Left renal cortex interstitium (tissue), 4 donors: ENCODE results near the gene MPEG1. TPM values are rescaled to one million over a fixed set of nuclear protein-coding genes. Genes with fewer than 3 reads are reported as not detected.

Source experiments
- DNase-seq, 4 donors: peaks; one replicate each; pipeline ENCODE4 v3.0.0-alpha.2; 2013; ENCODE audit warnings: low read depth in 4 of 4, low spot score in 2 of 4, missing footprints in 1 of 4
- polyA plus RNA-seq, 4 donors: library from polyadenylated mRNA; unstranded; fragments of 120-200 nt; gene quantifications; one replicate each; pipeline ENCODE4 v1.2.1, GENCODE V29; 2013; ENCODE audit not compliant: insufficient read length in 4 of 4

MPEG1 gene
- polyA plus RNA-seq, 4 donors = 6.0 to 9.8 (median 8.1) TPM

DNA sequence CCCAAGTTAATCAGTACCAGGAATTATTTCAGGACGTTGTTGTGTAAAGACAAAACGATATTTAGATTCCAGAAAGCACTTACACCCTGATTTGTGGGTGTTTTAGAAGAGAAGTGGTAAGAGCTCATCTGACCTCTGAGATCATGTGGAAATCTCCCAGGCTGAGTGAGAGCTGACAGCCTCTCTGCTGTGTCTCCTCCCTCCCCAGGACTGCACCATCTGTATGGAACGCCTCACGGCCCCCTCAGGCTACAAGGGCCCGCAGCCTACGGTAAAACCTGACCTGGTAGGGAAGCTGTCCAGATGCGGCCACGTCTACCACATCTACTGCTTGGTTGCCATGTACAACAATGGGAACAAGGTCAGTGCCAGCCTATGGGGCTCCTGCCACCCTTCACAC is 20.8 kb downstream of the MPEG1 start:
- DNase-seq = no peak

DNA sequence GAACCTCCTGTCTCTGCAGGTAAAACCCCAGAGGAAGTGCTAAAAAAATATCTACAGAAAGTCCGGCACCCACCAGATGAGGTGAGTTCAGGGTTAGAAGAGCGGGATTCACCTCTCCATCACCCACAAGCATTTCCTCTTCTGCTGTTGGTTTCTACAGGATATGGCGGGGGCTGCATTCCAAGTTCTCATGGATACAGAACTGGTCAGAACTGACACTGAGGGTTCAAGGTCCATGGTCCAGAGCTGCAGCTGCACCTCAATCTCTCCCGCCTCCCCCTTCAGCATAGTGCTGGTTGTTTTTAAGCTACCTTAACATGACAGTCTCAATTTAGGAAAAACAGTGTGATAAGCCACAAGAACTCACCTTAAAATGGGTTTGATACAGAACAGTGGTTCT is 21.6 kb downstream of the MPEG1 start:
- no peak for DNase-seq

- no peak for DNase-seq
These were observed 22.7 kb downstream of the MPEG1 start for GRCh38 chr11:59189986-59190385.

- DNase-seq = no peak
These were observed 23.8 kb downstream of the MPEG1 start for GRCh38 chr11:59188954-59189353.

- DNase-seq = peak in 2 of 4 donors; percentile 54 to 68
These were observed 25.1 kb downstream of the MPEG1 start for GRCh38 chr11:59187587-59187986.

DNA sequence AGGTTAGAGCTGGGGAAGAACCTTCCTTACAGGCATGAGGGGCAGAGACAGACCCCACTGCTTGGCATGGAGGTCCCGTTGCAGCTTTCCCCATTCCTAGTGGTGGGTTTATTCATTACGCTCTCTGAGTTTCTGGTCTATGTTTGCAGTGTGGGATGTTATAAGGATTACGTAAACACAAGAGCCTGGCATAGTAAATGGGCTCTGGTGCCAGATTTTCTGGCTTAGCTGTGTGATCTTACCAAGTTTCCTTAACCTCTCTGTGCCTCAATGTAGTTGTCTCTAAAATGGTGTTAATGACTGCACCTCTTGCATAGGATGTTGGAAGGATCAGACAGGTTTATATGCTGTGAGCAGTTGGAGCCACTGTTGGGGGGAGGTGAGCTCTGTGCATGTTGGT is 25.7 kb downstream of the MPEG1 start:
- no peak for DNase-seq

DNA sequence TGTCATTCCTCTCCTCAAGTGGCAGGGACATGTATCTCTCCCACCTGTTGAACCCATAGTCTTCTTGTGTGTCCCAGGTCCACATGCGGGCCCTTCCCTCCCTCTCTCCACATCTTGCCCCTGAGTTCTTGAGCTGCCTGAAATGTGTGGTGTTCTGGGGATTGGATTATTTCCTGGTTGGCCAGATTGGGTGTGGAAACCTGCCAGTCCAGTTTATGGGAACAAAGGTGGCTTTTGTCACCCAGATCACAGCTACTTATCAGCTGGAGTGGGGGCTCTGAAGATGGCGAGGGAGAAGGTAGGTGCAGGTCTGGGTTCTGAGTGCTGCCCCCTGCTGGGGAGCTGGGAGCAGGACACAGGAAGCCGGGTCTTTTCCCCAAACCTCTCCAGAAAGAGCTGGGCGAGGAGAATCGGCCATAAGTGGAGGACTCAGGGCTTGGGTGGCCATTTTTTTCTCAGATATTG is 26.6 kb downstream of the MPEG1 start:
- no peak for DNase-seq

DNA sequence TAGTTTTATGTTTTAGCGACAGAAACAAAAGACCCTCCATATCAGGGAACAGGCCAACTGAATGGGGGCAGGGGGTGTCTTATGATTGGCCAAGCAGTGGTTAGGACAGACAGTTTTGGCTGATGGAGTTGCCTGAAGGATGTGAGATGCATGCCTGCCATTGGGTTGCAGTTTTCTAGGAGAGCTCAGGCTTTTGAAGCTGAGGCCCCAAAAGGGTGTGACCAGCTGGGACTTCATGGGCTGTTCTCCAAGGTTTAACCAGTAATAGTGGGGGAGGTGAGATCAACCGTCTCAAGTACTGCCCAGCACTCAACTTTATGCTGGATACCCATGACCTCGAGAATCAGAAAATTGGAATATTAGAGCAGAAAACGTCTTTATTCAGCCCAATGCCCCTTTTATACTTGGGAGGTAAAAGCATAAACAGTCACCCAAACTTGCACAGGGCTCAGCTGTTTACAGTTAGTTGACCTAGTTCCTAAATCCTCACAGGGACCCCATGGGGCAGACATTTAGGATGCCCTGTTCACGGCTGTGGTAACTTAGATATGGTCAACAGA is 27.3 kb downstream of the MPEG1 start:
- no peak for DNase-seq

- DNase-seq = no peak
These were observed 27.9 kb downstream of the MPEG1 start for GRCh38 chr11:59184691-59185339.

DNA sequence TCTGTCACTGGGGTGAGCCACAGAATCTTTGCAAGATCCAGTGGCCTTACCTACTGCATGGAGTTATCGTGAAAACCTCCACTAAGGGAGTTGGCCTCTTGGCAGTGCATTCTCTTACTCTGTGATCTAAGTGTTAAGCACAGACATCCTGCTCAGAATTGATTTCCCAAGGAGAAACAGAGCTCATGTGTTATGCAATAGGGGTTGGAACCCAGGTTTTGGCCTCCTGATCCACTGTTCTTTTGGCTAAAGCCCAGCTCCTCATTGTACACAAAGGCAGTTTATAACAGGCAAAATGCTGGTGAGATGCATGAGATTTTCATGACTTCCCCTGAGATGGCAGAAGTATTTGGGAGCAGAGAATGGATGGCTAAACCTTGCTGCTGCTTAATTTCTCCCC is 29.0 kb downstream of the MPEG1 start:
- DNase-seq = no peak

DNA sequence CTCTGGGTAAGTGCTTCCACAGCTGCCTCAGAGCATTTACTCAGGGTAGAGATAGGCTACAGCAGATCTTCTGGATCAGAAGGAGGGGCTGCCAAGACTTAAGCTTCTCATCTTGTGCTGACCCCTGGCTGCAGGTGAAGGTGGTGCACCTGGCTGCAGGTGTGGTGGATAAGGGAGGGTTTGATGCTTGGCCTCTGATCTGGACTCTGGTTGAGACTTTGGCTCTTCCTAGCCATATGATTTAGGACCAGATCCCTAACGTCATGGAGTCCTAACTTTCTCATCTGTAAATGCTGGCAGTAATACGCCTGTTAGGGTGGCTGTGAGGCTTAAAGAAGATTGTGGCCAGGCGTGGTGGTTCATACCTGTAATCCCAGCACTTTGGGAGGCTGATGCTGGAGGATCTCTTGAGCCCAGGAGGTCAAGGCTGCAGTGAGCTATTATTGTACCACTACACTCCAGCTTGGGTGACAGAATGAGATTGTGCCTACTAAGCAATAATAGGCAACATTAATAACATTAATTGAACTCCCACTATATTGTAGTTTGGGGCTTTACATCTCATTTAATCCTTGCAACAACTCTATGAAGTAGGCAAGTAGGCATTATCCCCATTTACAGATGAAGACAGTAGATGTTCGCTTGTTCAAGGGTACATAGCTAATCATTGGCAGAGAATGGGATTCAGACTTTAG is 30.1 kb downstream of the MPEG1 start:
- DNase-seq = no peak

GRCh38 chr11:59181746-59182456 is 30.8 kb downstream of the MPEG1 start:
- DNase-seq = no peak

DNA sequence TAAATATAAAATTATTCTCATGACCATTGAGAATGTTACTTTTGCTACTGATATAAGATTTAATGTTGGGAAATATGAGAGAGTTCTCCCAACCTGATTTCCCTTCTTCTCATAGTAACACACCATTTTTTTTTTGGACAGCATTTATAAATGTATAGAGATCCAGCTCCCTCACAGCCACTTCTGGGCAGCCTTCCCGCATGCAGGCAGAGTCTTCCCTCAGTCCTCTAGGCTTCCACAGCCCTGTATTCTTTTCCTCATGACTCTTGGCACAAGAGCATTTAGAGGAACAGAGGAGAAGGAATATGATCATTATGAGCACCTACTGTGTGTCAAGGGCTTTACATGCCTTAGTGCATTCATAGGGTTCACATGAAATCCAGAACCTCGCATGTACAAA is 31.8 kb downstream of the MPEG1 start:
- DNase-seq = no peak

- DNase-seq = no peak
These were observed 32.5 kb downstream of the MPEG1 start for GRCh38 chr11:59180168-59180776.

DNA sequence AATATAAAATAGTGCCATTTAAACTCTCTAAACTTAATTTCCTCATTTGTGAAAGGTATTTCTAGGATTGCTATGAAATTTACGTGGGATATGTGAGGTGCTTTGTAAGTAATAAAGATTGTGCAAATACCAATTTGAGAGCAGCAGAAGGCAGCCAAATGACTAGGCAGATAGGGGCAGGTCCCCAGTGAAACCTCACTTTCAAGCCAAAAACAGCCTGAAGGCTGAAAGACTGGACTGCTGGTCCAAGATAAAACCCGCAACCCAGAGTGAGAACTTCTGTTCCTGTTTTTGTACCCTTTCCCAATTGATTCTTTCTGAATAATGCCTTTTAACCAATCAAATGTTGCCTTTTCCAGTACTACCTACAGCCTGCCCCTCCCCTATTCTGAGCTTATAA is 33.6 kb downstream of the MPEG1 start:
- no peak for DNase-seq

DNA sequence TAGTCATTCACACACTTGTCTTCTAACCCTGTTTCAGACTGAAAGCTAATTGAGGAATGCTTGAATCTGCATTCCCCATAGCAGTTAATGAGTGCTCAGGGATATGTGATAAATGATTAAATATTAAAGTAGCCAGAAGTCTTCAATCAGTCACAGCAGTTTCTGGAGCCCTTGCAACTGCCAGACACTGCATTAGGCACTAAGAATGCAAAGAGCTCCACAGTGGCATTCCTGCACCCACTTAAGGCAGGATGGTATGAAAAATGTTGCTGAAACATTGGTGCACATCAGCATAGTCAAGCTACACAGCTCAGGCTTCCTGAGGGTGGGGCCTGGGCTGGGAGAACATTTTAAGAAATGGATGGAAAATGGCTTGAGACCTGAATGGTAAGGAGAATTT is 34.3 kb downstream of the MPEG1 start:
- no peak for DNase-seq

- DNase-seq = no peak
These were observed 36.4 kb downstream of the MPEG1 start for GRCh38 chr11:59176330-59176729.

- no peak for DNase-seq
These were observed 37.6 kb downstream of the MPEG1 start for GRCh38 chr11:59175091-59175501.

GRCh38 chr11:59174664-59175033 is 38.1 kb downstream of the MPEG1 start:
- DNase-seq = no peak

GRCh38 chr11:59173964-59174663 is 38.6 kb downstream of the MPEG1 start:
- DNase-seq = no peak
